Measurements from ENCODE around the gene ZKSCAN4. TPM values are rescaled to one million over a fixed set of nuclear protein-coding genes. Genes with fewer than 3 reads are reported as not detected.

ZKSCAN4 gene
- total and polyA plus RNA-seq, 2 of the 8 experiments (the other 6 are each of a cell fraction or from before 2014, with no cell fraction given): 2.2 to 6.6 TPM

GRCh38 chr6:28266563-28266961, 14.5 kb upstream of the ZKSCAN4 start (continued):
- TF ChIP-seq TAF7 (optimal IDR thresholded peaks at IDR 0.05; ENCODE audit: borderline replicate concordance, low read depth, low read length) (no peak), CTBP2 (IDR thresholded peaks at IDR 0.05; ENCODE audit: borderline replicate concordance, insufficient read depth, insufficient read length, low read length) (no peak), CHD1 (IDR thresholded peaks at IDR 0.05; ENCODE audit: low read depth, low read length) (no peak), KDM4A (IDR thresholded peaks at IDR 0.05; ENCODE audit: low read depth, low read length, severe bottlenecking) (no peak)
